GM13977 (cell line): ENCODE data around the gene C1orf174.

Source experiments
- DNase-seq: peaks from one replicate; pipeline ENCODE4 v3.0.0; 2012; ENCODE audit warnings: low spot score
- CTCF ChIP-seq: IDR thresholded peaks from 2 replicates; pipeline ENCODE4 v1.5.1; 2012; ENCODE audit warnings: mild to moderate bottlenecking, control low read depth; ENCODE audit not compliant: insufficient read depth; ENCODE audit errors: extremely low read depth, missing control alignments
- in situ Hi-C: fragments of 300-500 bp; cut with MboI; formaldehyde crosslinking; loops from one replicate; pipeline ENCODE4 v1.12.0; 2022; ENCODE audit warnings: low sequenced_read_pairs, low pct_unique_long_range_greater_than_20kb, mixed read lengths, inconsistent platforms; ENCODE audit not compliant: unreplicated experiment

The C1orf174 gene

GRCh38 chr1:3925256-3925655 lies 25.2 kb upstream of the C1orf174 start:
- no peak for DNase-seq
- in situ Hi-C loops: no loop called here
- no peak for TF ChIP-seq CTCF

DNA sequence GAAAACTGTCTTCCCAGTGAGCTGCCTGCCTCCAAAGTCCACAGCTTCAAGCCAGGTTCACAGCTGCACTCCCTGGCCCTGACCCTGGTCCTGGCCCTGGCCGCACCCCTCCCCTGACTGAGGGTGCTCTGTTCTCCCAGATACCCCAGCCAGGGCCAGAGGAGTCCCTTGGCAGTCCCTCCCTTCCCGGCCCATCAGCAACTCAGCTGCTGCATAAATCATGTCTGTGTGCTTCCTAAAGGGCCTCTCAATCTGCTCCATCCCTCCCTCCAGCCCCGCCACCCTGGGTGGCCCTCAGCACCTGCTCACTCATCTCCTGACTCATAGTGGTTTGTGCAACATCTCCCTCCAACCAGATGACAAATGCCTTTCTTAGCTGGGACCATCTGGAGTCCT lies 24.8 kb upstream of the C1orf174 start:
- in situ Hi-C loops: loop anchor here (25.0 kb wide), 1 partner anchor 1812 kb away; no protein-coding TSS in a partner anchor
- no peak for TF ChIP-seq CTCF
- DNase-seq: no peak

GRCh38 chr1:3924186-3924824 lies 24.2 kb upstream of the C1orf174 start:
- in situ Hi-C loops: loop anchor here (25.0 kb wide), 1 partner anchor 1813 kb away; no protein-coding TSS in a partner anchor
- TF ChIP-seq CTCF: no peak
- no peak for DNase-seq

GRCh38 chr1:3923378-3924185 lies 23.5 kb upstream of the C1orf174 start:
- DNase-seq: no peak
- no peak for TF ChIP-seq CTCF
- in situ Hi-C loops: loop anchor here (25.0 kb wide), 1 partner anchor 1814 kb away; no protein-coding TSS in a partner anchor

DNA sequence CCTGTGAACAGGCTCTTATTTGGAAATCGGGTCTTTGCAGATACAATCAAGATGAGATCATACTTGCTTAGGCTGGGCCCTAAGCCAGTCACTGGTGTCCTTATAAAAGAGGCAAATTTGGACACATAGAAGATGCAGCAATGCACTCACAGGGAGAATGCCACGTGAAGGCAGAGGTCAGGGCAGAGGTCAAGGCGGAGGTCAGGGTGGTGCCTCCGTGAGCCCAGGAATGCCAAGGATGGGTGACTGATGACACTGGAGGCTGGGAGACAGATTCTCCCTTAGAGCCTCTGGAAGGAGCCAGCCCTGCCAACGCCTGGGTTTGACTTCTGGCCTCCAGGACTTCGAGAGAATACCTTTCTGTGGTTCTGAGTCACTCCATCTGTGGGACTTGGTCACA lies 22.8 kb upstream of the C1orf174 start:
- in situ Hi-C loops: loop anchor here (25.0 kb wide), 1 partner anchor 1814 kb away; no protein-coding TSS in a partner anchor
- no peak for DNase-seq
- no peak for TF ChIP-seq CTCF

DNA sequence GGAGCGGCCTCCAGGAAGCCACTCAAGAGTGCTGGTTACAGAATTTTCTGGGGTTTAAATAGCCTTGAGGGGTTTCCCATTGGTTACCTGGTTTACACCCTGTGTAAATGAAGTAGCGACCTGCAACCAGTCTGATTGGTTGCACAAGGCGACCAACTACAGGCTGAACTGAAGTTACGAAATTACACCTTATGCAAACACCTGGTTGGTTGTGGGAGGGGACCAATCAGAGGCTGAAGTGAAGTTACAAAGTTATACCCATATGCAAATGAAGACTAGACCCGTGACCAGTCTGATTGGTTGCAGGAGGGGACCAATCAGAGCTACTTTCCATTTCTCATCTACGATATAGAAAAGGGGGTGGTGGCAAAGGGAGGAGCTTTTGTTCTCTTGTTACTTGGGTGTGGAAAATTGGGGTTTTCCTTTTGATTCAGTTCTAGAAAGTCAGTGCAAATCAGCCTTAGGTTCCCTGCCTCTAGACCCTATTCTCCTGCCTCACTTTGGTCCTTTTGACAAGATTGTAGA lies 22.2 kb upstream of the C1orf174 start:
- DNase-seq: no peak
- TF ChIP-seq CTCF: no peak
- in situ Hi-C loops: loop anchor here (25.0 kb wide), 1 partner anchor 1815 kb away; no protein-coding TSS in a partner anchor
